ENCODE data around the gene THEM5. TPM values are rescaled to one million over a fixed set of nuclear protein-coding genes. Genes with fewer than 3 reads are reported as not detected.
"Not testable (repeated sequence)": the region's sequence is repeated elsewhere in the genome, so short reads cannot be mapped to it uniquely, and the experiment has no call there.

THEM5 gene, protein sequence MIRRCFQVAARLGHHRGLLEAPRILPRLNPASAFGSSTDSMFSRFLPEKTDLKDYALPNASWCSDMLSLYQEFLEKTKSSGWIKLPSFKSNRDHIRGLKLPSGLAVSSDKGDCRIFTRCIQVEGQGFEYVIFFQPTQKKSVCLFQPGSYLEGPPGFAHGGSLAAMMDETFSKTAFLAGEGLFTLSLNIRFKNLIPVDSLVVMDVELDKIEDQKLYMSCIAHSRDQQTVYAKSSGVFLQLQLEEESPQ
- not detected for total RNA-seq

- intact Hi-C loops (cut with micrococcal nuclease): no loop called here
- peaks cover 10% of the 10 kb centered on the region for H3K4me1 Mint-ChIP-seq (ENCODE audit: low read depth)
- H3K27me3 Mint-ChIP-seq (ENCODE audit: low read depth): no peaks in the 10 kb centered on the region
- no peaks in the 10 kb centered on the region for H3K36me3 Mint-ChIP-seq (ENCODE audit: low read depth)
- no peak within 1 kb of the TSS for H3K27ac Mint-ChIP-seq
- CTCF ChIA-PET: no interaction called here
- peak; percentile 27 for DNase-seq
- no peaks in the 10 kb centered on the region for H3K9me3 Mint-ChIP-seq
- no peak within 1 kb of the TSS for H3K4me3 Mint-ChIP-seq
These were observed at the start of gene THEM5 for GRCh38 chr1:151853411-151853943. Gene THEM5 (minus strand): TSS chr1:151853712. CDS start chr1:151853565, 147 bp downstream.

DNA sequence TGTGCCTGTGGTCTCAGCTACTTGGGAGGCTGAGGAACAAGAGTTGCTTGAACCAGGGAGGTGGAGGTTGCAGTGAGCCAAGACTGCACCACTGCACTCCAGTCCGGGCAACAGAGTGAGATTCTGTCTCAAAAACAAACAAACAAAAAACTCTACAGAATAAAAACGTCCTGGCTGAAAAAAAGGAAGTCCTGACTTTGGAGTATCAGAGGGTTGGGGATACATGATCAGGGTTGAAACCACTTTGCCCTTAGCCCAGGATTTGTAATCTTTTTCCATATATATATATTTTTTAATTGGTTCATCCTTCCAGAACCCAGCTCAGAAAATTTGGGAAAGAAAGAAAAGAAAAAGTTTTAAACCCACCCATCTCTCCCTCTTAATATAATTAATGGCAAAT lies 49.3 kb upstream of the THEM5 start:
- Mint-ChIP-seq H3K4me1 (ENCODE audit: low read depth) (peaks cover 73% of the 10 kb centered on the region), H3K27ac (no peak overlapping the region), H3K27me3 (ENCODE audit: low read depth) (no peaks in the 10 kb centered on the region), H3K4me3 (no peak overlapping the region), H3K9me3 (peaks cover 47% of the 10 kb centered on the region), H3K36me3 (ENCODE audit: low read depth) (peaks cover 64% of the 10 kb centered on the region)
- intact Hi-C loops (cut with micrococcal nuclease): no loop called here
- CTCF ChIA-PET: interaction anchor here (0.7 to 1.1 kb wide), 3 partner anchors 30 to 98 kb away, joined by 3 read pairs; no protein-coding TSS in a partner anchor
- DNase-seq: no peak

DNA sequence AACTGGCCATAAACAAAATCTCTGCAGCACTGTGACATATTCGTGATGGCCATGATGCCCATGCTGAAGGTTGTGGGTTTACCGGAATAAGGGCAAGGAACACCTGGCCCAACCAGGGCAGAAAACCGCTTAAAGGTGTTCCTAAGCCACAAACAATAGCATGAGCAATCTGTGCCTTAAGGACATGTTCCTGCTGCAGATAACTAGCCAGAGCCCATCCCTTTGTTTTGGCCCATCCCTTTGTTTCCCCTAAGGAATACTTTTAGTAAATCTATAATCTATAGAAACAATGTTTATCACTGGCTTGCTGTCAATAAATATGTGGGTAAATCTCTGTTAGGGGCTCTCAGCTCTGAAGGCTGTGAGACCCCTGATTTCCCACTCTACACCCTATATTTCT lies 47.3 kb upstream of the THEM5 start:
- Mint-ChIP-seq H3K4me1 (ENCODE audit: low read depth) (peaks cover 70% of the 10 kb centered on the region), H3K36me3 (ENCODE audit: low read depth) (peaks cover 51% of the 10 kb centered on the region), H3K9me3 (peaks cover 33% of the 10 kb centered on the region)
- intact Hi-C loops (cut with micrococcal nuclease); H3K4me3 Mint-ChIP-seq; H3K27me3 Mint-ChIP-seq (ENCODE audit: low read depth); H3K27ac Mint-ChIP-seq; DNase-seq: not testable (repeated sequence)
- CTCF ChIA-PET: interaction anchor here (0.9 kb wide), 1 partner anchor 80 kb away, joined by 3 read pairs; no protein-coding TSS in a partner anchor

DNA sequence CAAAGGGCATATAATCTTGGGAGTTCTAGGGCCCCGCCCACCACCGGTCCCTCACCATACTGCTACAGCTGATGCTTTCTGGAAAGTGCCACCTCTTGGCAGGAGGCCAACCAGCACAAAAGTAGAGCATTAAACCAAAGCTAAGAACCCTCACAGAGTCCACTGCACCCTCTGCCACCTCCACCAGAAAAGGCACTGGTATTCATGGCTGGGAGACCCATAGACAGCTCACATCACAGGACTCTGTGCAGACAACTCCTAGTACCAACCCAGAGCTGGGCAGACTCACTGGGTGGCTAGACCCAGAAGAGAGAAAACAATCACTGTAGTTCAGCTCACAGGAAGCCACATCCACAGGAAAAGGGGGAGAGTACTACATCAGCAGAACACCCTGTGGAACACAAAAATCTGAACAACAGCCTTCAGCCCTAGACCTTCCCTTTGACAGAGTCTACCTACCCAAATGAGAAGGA lies 45.0 kb upstream of the THEM5 start:
- CTCF ChIA-PET: interaction anchor here (0.9 to 2.0 kb wide), 9 partner anchors 8 to 103 kb away, joined by 3 to 9 read pairs (median 4); partner anchors contain the start of gene THEM4
- H3K27ac Mint-ChIP-seq: peak overlapping the region; percentile 87
- peak; percentile 67 for DNase-seq
- intact Hi-C loops (cut with micrococcal nuclease): loop anchor here (1.0 kb wide), 1 partner anchor 11 kb away; the partner anchor contains the start of gene THEM4
- no peaks in the 10 kb centered on the region for H3K27me3 Mint-ChIP-seq (ENCODE audit: low read depth)
- peak overlapping the region; percentile 45 for H3K4me3 Mint-ChIP-seq
- H3K36me3 Mint-ChIP-seq (ENCODE audit: low read depth): peaks cover 54% of the 10 kb centered on the region
- H3K4me1 Mint-ChIP-seq (ENCODE audit: low read depth): peaks cover 58% of the 10 kb centered on the region
- H3K9me3 Mint-ChIP-seq: peaks cover 31% of the 10 kb centered on the region

GRCh38 chr1:151897991-151898431 lies 44.5 kb upstream of the THEM5 start:
- peaks cover 31% of the 10 kb centered on the region for H3K9me3 Mint-ChIP-seq
- peak overlapping the region; percentile 45 for H3K4me3 Mint-ChIP-seq
- DNase-seq: no peak
- intact Hi-C loops (cut with micrococcal nuclease): loop anchor here (1.0 kb wide), 1 partner anchor 11 kb away; the partner anchor contains the start of gene THEM4
- peak overlapping the region; percentile 87 for H3K27ac Mint-ChIP-seq
- peaks cover 60% of the 10 kb centered on the region for H3K4me1 Mint-ChIP-seq (ENCODE audit: low read depth)
- peaks cover 56% of the 10 kb centered on the region for H3K36me3 Mint-ChIP-seq (ENCODE audit: low read depth)
- CTCF ChIA-PET: interaction anchor here (0.9 to 1.4 kb wide), 5 partner anchors 9 to 104 kb away, joined by 3 to 5 read pairs (median 4); no protein-coding TSS in a partner anchor
- H3K27me3 Mint-ChIP-seq (ENCODE audit: low read depth): no peaks in the 10 kb centered on the region

GRCh38 chr1:151893176-151893924 lies 39.8 kb upstream of the THEM5 start:
- H3K36me3 Mint-ChIP-seq (ENCODE audit: low read depth): peaks cover 48% of the 10 kb centered on the region
- no peak overlapping the region for H3K4me3 Mint-ChIP-seq
- no peaks in the 10 kb centered on the region for H3K9me3 Mint-ChIP-seq
- no peak for DNase-seq
- peaks cover 51% of the 10 kb centered on the region for H3K4me1 Mint-ChIP-seq (ENCODE audit: low read depth)
- intact Hi-C loops (cut with micrococcal nuclease): no loop called here
- no peak overlapping the region for H3K27ac Mint-ChIP-seq
- no peaks in the 10 kb centered on the region for H3K27me3 Mint-ChIP-seq (ENCODE audit: low read depth)
- CTCF ChIA-PET: no interaction called here

GRCh38 chr1:151892190-151892589 lies 38.7 kb upstream of the THEM5 start:
- peaks cover 56% of the 10 kb centered on the region for H3K36me3 Mint-ChIP-seq (ENCODE audit: low read depth)
- peaks cover 39% of the 10 kb centered on the region for H3K4me1 Mint-ChIP-seq (ENCODE audit: low read depth)
- DNase-seq: no peak
- H3K27ac Mint-ChIP-seq: no peak overlapping the region
- H3K27me3 Mint-ChIP-seq (ENCODE audit: low read depth): no peaks in the 10 kb centered on the region
- intact Hi-C loops (cut with micrococcal nuclease): no loop called here
- no peak overlapping the region for H3K4me3 Mint-ChIP-seq
- H3K9me3 Mint-ChIP-seq: no peaks in the 10 kb centered on the region
- CTCF ChIA-PET: no interaction called here

- CTCF ChIA-PET: interaction anchor here (1.2 to 1.5 kb wide), 3 partner anchors 9 to 110 kb away, joined by 3 read pairs; no protein-coding TSS in a partner anchor
- Mint-ChIP-seq H3K36me3 (ENCODE audit: low read depth) (peaks cover 59% of the 10 kb centered on the region), H3K9me3 (no peaks in the 10 kb centered on the region), H3K27ac (peak overlapping the region; percentile 15), H3K4me3 (no peak overlapping the region), H3K4me1 (ENCODE audit: low read depth) (peaks cover 33% of the 10 kb centered on the region), H3K27me3 (ENCODE audit: low read depth) (no peaks in the 10 kb centered on the region)
- no peak for DNase-seq
- intact Hi-C loops (cut with micrococcal nuclease): loop anchor here (1.0 kb wide), 1 partner anchor 40 kb away; no protein-coding TSS in a partner anchor
These were observed 38.0 kb upstream of the THEM5 start for GRCh38 chr1:151891512-151891911.

GRCh38 chr1:151888972-151889570 lies 35.6 kb upstream of the THEM5 start:
- Mint-ChIP-seq H3K27me3 (ENCODE audit: low read depth) (no peaks in the 10 kb centered on the region), H3K9me3 (no peaks in the 10 kb centered on the region), H3K27ac (no peak overlapping the region), H3K36me3 (ENCODE audit: low read depth) (peaks cover 49% of the 10 kb centered on the region), H3K4me1 (ENCODE audit: low read depth) (peaks cover 27% of the 10 kb centered on the region), H3K4me3 (no peak overlapping the region)
- no peak for DNase-seq
- intact Hi-C loops (cut with micrococcal nuclease): loop anchor here (1.0 to 10.0 kb wide), 3 partner anchors 46 to 124 kb away; partner anchors contain the start of gene MRPL9
- CTCF ChIA-PET: interaction anchor here (0.7 to 2.8 kb wide), 6 partner anchors 9 to 140 kb away, joined by 3 to 27 read pairs (median 4); no protein-coding TSS in a partner anchor

- H3K4me1 Mint-ChIP-seq (ENCODE audit: low read depth): peaks cover 16% of the 10 kb centered on the region
- no peaks in the 10 kb centered on the region for H3K9me3 Mint-ChIP-seq
- H3K4me3 Mint-ChIP-seq: no peak overlapping the region
- peaks cover 43% of the 10 kb centered on the region for H3K36me3 Mint-ChIP-seq (ENCODE audit: low read depth)
- no peak for DNase-seq
- H3K27me3 Mint-ChIP-seq (ENCODE audit: low read depth): no peaks in the 10 kb centered on the region
- CTCF ChIA-PET: interaction anchor here (0.7 to 2.8 kb wide), 4 partner anchors 11 to 115 kb away, joined by 3 to 27 read pairs (median 6); no protein-coding TSS in a partner anchor
- no peak overlapping the region for H3K27ac Mint-ChIP-seq
- intact Hi-C loops (cut with micrococcal nuclease): loop anchor here (10.0 kb wide), 1 partner anchor 122 kb away; the partner anchor contains the start of gene MRPL9
These were observed 33.5 kb upstream of the THEM5 start for GRCh38 chr1:151887028-151887427.

GRCh38 chr1:151885479-151885878 lies 32.0 kb upstream of the THEM5 start:
- Mint-ChIP-seq H3K4me1 (ENCODE audit: low read depth) (peaks cover 4% of the 10 kb centered on the region), H3K27ac (no peak overlapping the region), H3K9me3 (no peaks in the 10 kb centered on the region), H3K4me3 (no peak overlapping the region), H3K36me3 (ENCODE audit: low read depth) (peaks cover 34% of the 10 kb centered on the region), H3K27me3 (ENCODE audit: low read depth) (no peaks in the 10 kb centered on the region)
- no peak for DNase-seq
- CTCF ChIA-PET: interaction anchor here (1.2 kb wide), 1 partner anchor 114 kb away, joined by 5 read pairs; no protein-coding TSS in a partner anchor
- intact Hi-C loops (cut with micrococcal nuclease): loop anchor here (10.0 kb wide), 1 partner anchor 121 kb away; the partner anchor contains the start of gene MRPL9
